ENCODE measurements around the gene HDAC4.
A peak's percentile ranks its signal among the peaks of the same experiment; 100 is the strongest.

Gene HDAC4

GRCh38 chr2:239429473-239430350 is 28.9 kb upstream of the HDAC4 start:
- no peak for DNase-seq (ENCODE audit: low spot score)

GRCh38 chr2:239425631-239426030 is 24.8 kb upstream of the HDAC4 start:
- DNase-seq (ENCODE audit: low spot score), result no peak

- no peak for DNase-seq (ENCODE audit: low spot score)
Observed at GRCh38 chr2:239424337-239425045, 23.7 kb upstream of the HDAC4 start.

- DNase-seq (ENCODE audit: low spot score), result no peak
Observed at GRCh38 chr2:239423551-239423950, 22.7 kb upstream of the HDAC4 start.

GRCh38 chr2:239421851-239422250 is 21.0 kb upstream of the HDAC4 start:
- no peak for DNase-seq (ENCODE audit: low spot score)

GRCh38 chr2:239420082-239420481 is 19.3 kb upstream of the HDAC4 start:
- no peak for DNase-seq (ENCODE audit: low spot score)

GRCh38 chr2:239418918-239419317 is 18.1 kb upstream of the HDAC4 start:
- DNase-seq (ENCODE audit: low spot score), result no peak

- DNase-seq (ENCODE audit: low spot score), result no peak
Observed at GRCh38 chr2:239412905-239413603, 12.2 kb upstream of the HDAC4 start.

- no peak for DNase-seq (ENCODE audit: low spot score)
Observed at GRCh38 chr2:239411549-239412319, 10.9 kb upstream of the HDAC4 start.

GRCh38 chr2:239411117-239411516 is 10.3 kb upstream of the HDAC4 start:
- no peak for DNase-seq (ENCODE audit: low spot score)

GRCh38 chr2:239409976-239410375 is 9.2 kb upstream of the HDAC4 start:
- no peak for DNase-seq (ENCODE audit: low spot score)

- DNase-seq (ENCODE audit: low spot score), result no peak
Observed at GRCh38 chr2:239407112-239407511, 6.3 kb upstream of the HDAC4 start.

GRCh38 chr2:239406316-239406995 is 5.6 kb upstream of the HDAC4 start:
- no peak for DNase-seq (ENCODE audit: low spot score)

- DNase-seq (ENCODE audit: low spot score), result no peak
Observed at GRCh38 chr2:239405071-239405470, 4.3 kb upstream of the HDAC4 start.

GRCh38 chr2:239402666-239403065 is 1.8 kb upstream of the HDAC4 start:
- no peak for DNase-seq (ENCODE audit: low spot score)

- peak; percentile 32 for DNase-seq (ENCODE audit: low spot score)
Observed at GRCh38 chr2:239401881-239402233, 1.0 kb upstream of the HDAC4 start.

GRCh38 chr2:239401067-239401880 is 454 bp upstream of the HDAC4 start:
- peak; percentile 100 for DNase-seq (ENCODE audit: low spot score)

- DNase-seq (ENCODE audit: low spot score), result peak; percentile 26
Observed at GRCh38 chr2:239399921-239400595, 762 bp downstream of the HDAC4 start.

- no peak for DNase-seq (ENCODE audit: low spot score)
Observed at GRCh38 chr2:239399433-239399920, 1.3 kb downstream of the HDAC4 start.

- no peak for DNase-seq (ENCODE audit: low spot score)
Observed at GRCh38 chr2:239398521-239398921, 2.3 kb downstream of the HDAC4 start.
